Measurements from ENCODE around the gene BIVM. TPM values are rescaled to one million over a fixed set of nuclear protein-coding genes. Genes with fewer than 3 reads are reported as not detected.
A peak's percentile ranks its signal among the peaks of the same experiment; 100 is the strongest.

BIVM gene
- total RNA-seq, 1 donor = 22.1 TPM

DNA sequence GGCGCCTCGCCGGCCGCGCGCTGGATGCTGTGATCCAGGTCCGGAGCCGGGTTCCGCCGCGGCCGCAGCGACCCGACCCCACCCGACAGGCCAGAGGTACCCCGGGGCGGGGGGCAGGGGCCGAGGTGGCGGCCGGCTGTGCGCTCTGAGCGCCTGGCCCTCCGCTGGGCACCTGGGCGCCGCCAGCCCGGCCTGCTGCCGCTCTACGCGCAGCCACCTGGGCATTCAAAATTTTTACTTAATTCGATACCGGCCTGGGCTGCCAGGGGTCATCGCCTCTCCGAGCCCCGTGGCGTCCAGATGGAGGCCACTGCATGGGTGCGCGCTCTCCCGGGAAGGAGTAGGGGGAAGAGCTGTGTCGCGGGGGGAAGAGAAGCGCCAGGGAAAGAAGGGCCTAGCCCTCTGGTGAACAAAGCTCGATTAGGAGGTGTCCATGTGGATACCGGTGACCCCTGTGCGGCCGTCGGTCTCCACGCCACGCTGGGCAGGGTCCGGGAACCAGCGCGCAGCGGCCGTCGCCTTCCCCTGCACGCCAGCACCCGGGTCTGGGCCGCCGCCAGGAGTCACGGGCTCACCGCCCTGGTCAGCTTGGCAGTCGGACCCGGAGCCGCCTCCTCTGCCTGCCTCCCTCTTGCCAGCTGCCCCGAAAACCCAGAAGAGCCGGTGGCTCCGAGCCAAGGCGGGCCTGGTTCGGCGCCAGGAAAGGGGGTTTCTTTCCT is 666 bp downstream of the BIVM start:
- DNase-seq (ENCODE audit: insufficient read length, low spot score, missing footprints) = peak; percentile 85
- Histone ChIP-seq H3K79me2 (ENCODE audit: insufficient read depth, low read length) (peaks cover 74% of the 10 kb centered on the region), H3K4me1 (ENCODE audit: insufficient read depth, low read length) (peaks cover 8% of the 10 kb centered on the region), H4K20me1 (ENCODE audit: insufficient read depth, low read length) (no peaks in the 10 kb centered on the region), H3K9me3 (ENCODE audit: low read depth, low read length) (no peaks in the 10 kb centered on the region), H3K27me3 (ENCODE audit: insufficient read depth, low read length) (no peaks in the 10 kb centered on the region), H3K27ac (ENCODE audit: low read depth, low read length) (peak overlapping the region; percentile 54), H3K4me2 (ENCODE audit: insufficient read depth, low read length) (peak overlapping the region; percentile 97), H3K4me3 (ENCODE audit: insufficient read depth, low read length) (peak overlapping the region; percentile 94), H2AFZ (ENCODE audit: low read length) (peak overlapping the region; percentile 99), H3K36me3 (ENCODE audit: insufficient read depth, low read length) (peaks cover 3% of the 10 kb centered on the region)
- no peak for TF ChIP-seq CTCF (IDR thresholded peaks at IDR 0.05; ENCODE audit: extremely low read depth, low read depth, low read length)

DNA sequence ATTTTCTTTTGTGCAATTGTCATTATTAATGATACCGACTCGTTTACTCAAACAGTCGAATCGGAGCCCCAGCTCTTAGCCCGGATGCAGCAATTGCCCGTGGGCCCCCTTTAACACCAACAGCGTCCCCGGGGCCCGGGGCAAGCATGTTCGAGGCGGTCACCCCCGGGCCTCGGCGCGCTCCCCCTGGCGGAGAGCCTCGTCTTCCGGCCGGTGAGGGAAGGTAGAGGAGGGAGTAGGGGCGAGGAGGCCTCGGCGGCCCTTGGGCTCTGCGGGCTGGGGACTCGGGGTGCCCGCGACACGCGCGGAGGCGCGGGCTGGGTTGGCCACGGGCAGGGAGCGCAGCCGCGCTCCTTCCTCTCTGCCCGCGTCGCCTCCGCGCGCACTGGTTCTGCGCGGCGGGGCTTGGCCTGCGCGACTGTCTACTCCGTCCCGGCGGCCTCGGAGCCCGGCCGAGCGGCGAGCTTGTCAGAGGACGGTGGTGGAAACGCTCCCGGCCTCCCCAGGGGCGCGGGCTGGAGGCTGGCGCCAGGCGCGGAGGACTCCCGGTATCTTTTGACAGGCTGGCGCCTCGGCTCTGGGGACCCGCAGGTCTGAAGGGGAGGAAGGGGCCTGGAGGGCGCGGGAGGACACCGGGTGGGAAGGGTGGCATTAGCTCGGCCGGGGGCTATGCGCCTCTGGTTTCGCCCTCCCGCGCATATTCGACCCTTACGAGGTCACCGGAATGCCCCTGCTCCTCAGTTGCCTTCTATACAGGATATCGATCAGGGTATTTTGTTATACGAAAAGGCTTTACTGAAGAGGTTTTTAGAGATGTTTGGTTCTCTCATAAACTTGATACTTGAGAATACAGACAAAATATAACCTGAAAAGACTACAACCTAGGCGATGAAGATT is 1.5 kb downstream of the BIVM start:
- Histone ChIP-seq H2AFZ (ENCODE audit: low read length) (peak overlapping the region; percentile 99), H3K79me2 (ENCODE audit: insufficient read depth, low read length) (peaks cover 82% of the 10 kb centered on the region), H3K36me3 (ENCODE audit: insufficient read depth, low read length) (peaks cover 3% of the 10 kb centered on the region), H3K4me3 (ENCODE audit: insufficient read depth, low read length) (peak overlapping the region; percentile 94), H3K27me3 (ENCODE audit: insufficient read depth, low read length) (no peaks in the 10 kb centered on the region), H3K4me2 (ENCODE audit: insufficient read depth, low read length) (peak overlapping the region; percentile 97), H3K27ac (ENCODE audit: low read depth, low read length) (peak overlapping the region; percentile 54), H3K4me1 (ENCODE audit: insufficient read depth, low read length) (peaks cover 8% of the 10 kb centered on the region), H3K9me3 (ENCODE audit: low read depth, low read length) (no peaks in the 10 kb centered on the region), H4K20me1 (ENCODE audit: insufficient read depth, low read length) (no peaks in the 10 kb centered on the region)
- peak; percentile 98 for DNase-seq (ENCODE audit: insufficient read length, low spot score, missing footprints)
- peak; percentile 63 for TF ChIP-seq CTCF (IDR thresholded peaks at IDR 0.05; ENCODE audit: extremely low read depth, low read depth, low read length)

- Histone ChIP-seq H3K27me3 (ENCODE audit: insufficient read depth, low read length) (no peaks in the 10 kb centered on the region), H3K4me2 (ENCODE audit: insufficient read depth, low read length) (no peak overlapping the region), H3K27ac (ENCODE audit: low read depth, low read length) (no peak overlapping the region), H3K36me3 (ENCODE audit: insufficient read depth, low read length) (no peaks in the 10 kb centered on the region), H2AFZ (ENCODE audit: low read length) (no peak overlapping the region), H3K4me1 (ENCODE audit: insufficient read depth, low read length) (peaks cover 3% of the 10 kb centered on the region), H3K9me3 (ENCODE audit: low read depth, low read length) (no peaks in the 10 kb centered on the region), H3K79me2 (ENCODE audit: insufficient read depth, low read length) (peaks cover 87% of the 10 kb centered on the region), H3K4me3 (ENCODE audit: insufficient read depth, low read length) (no peak overlapping the region), H4K20me1 (ENCODE audit: insufficient read depth, low read length) (no peaks in the 10 kb centered on the region)
- TF ChIP-seq CTCF (IDR thresholded peaks at IDR 0.05; ENCODE audit: extremely low read depth, low read depth, low read length) = no peak
- DNase-seq (ENCODE audit: insufficient read length, low spot score, missing footprints) = no peak
These were observed 6.8 kb downstream of the BIVM start for GRCh38 chr13:102805680-102806079.

DNA sequence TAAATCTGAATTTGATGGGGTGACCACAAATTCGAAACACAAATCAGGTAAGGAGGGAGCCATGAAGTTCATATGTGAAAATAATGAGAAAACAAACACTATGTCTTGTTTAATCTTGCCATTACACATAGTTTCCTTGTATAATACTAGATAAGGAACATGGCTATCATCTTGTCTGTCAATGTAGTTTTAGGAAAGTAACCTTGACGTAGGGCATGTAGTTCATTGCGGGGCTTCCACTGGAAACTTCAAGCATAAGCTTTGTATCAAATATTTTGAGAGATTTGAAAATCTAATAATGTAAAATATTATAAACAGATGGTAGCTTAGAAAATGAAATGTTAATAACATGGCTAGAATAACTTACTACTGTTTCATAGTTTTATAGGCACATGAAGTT is 8.8 kb downstream of the BIVM start:
- peaks cover 5% of the 10 kb centered on the region for H3K4me1 ChIP-seq (ENCODE audit: insufficient read depth, low read length)
- H3K36me3 ChIP-seq (ENCODE audit: insufficient read depth, low read length) = no peaks in the 10 kb centered on the region

More for the DNA sequence above, 8.8 kb downstream of the BIVM start:
- no peak for DNase-seq (ENCODE audit: insufficient read length, low spot score, missing footprints)
- H3K79me2 ChIP-seq (ENCODE audit: insufficient read depth, low read length) = peaks cover 85% of the 10 kb centered on the region
- no peak overlapping the region for H2AFZ ChIP-seq (ENCODE audit: low read length)
- no peak overlapping the region for H3K4me2 ChIP-seq (ENCODE audit: insufficient read depth, low read length)
- no peaks in the 10 kb centered on the region for H3K9me3 ChIP-seq (ENCODE audit: low read depth, low read length)
- H4K20me1 ChIP-seq (ENCODE audit: insufficient read depth, low read length) = no peaks in the 10 kb centered on the region
- no peaks in the 10 kb centered on the region for H3K27me3 ChIP-seq (ENCODE audit: insufficient read depth, low read length)
- no peak overlapping the region for H3K27ac ChIP-seq (ENCODE audit: low read depth, low read length)
- no peak overlapping the region for H3K4me3 ChIP-seq (ENCODE audit: insufficient read depth, low read length)
- no peak for TF ChIP-seq CTCF (IDR thresholded peaks at IDR 0.05; ENCODE audit: extremely low read depth, low read depth, low read length)
